ENCODE results near the gene P3H2. TPM values are rescaled to one million over a fixed set of nuclear protein-coding genes. Genes with fewer than 3 reads are reported as not detected.

The P3H2 gene, protein sequence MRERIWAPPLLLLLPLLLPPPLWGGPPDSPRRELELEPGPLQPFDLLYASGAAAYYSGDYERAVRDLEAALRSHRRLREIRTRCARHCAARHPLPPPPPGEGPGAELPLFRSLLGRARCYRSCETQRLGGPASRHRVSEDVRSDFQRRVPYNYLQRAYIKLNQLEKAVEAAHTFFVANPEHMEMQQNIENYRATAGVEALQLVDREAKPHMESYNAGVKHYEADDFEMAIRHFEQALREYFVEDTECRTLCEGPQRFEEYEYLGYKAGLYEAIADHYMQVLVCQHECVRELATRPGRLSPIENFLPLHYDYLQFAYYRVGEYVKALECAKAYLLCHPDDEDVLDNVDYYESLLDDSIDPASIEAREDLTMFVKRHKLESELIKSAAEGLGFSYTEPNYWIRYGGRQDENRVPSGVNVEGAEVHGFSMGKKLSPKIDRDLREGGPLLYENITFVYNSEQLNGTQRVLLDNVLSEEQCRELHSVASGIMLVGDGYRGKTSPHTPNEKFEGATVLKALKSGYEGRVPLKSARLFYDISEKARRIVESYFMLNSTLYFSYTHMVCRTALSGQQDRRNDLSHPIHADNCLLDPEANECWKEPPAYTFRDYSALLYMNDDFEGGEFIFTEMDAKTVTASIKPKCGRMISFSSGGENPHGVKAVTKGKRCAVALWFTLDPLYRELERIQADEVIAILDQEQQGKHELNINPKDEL
- 132 and 143 TPM in 2 replicates for total RNA-seq
- long read RNA-seq, transcript P3H2-203 (15 exons, 2,963 nt): minor isoform, 6 of 122 reads
- long read RNA-seq, transcript P3H2-201 (15 exons, 3,509 nt): major isoform, 53 of 122 reads
- long read RNA-seq, partial matches to known transcripts: 44 of 122 reads
- long read RNA-seq, other reads (novel, unspliced or antisense): 18 of 122 reads

- peaks cover 68% of the 10 kb centered on the region for H3K4me1 Mint-ChIP-seq (ENCODE audit: unreplicated experiment)
- peak within 1 kb of the TSS; percentile 95 for H3K27ac Mint-ChIP-seq (ENCODE audit: unreplicated experiment)
- no peaks in the 10 kb centered on the region for H3K9me3 Mint-ChIP-seq (ENCODE audit: unreplicated experiment)
Observed at GRCh38 chr3:190120269-190121060, at the start of gene P3H2. Gene P3H2, minus strand, starts transcription at chr3:190120897. Its CDS starts 166 bp downstream, at chr3:190120731.

GRCh38 chr3:190169877-190170276 is 49.2 kb upstream of the P3H2 start:
- Mint-ChIP-seq H3K27me3 (ENCODE audit: unreplicated experiment) (no peaks in the 10 kb centered on the region), H3K27ac (ENCODE audit: unreplicated experiment) (no peak overlapping the region), H3K4me3 (ENCODE audit: unreplicated experiment) (no peak overlapping the region), H3K36me3 (ENCODE audit: unreplicated experiment) (no peaks in the 10 kb centered on the region), H3K9me3 (ENCODE audit: unreplicated experiment) (no peaks in the 10 kb centered on the region), H3K4me1 (ENCODE audit: unreplicated experiment) (peaks cover 14% of the 10 kb centered on the region)
- DNase-seq (ENCODE audit: extremely low spot score, unreplicated experiment): no peak
- TF ChIP-seq CTCF (IDR thresholded peaks at IDR 0.05): no peak

More at GRCh38 chr3:190120269-190121060, at the start of gene P3H2:
- Mint-ChIP-seq H3K36me3 (ENCODE audit: unreplicated experiment) (peaks cover 2% of the 10 kb centered on the region), H3K4me3 (ENCODE audit: unreplicated experiment) (peak within 1 kb of the TSS; percentile 91), H3K27me3 (ENCODE audit: unreplicated experiment) (no peaks in the 10 kb centered on the region)
- peak; percentile 96 for DNase-seq (ENCODE audit: extremely low spot score, unreplicated experiment)
- TF ChIP-seq CTCF (IDR thresholded peaks at IDR 0.05): peak; percentile 68

DNA sequence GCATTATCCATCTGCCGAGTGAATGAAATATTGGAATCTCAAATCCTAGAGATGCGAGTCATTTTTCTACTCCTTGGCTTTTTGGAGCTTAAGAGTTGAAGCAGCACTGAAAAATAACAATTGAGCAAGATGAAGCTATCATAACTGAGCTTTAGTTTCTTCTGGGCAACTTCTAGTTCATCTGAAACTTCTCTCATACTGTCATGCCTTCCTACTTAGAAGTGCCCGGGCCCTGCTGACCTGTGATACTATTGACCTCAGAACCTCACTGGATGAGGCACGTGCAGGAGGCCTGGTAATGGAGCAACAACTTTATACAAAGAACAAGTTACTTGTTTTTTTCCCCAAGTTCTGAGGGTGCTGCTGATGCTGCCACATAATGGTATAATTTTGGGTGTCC is 48.5 kb upstream of the P3H2 start:
- Mint-ChIP-seq H3K4me3 (ENCODE audit: unreplicated experiment) (no peak overlapping the region), H3K4me1 (ENCODE audit: unreplicated experiment) (peaks cover 14% of the 10 kb centered on the region), H3K27ac (ENCODE audit: unreplicated experiment) (no peak overlapping the region), H3K27me3 (ENCODE audit: unreplicated experiment) (no peaks in the 10 kb centered on the region), H3K36me3 (ENCODE audit: unreplicated experiment) (no peaks in the 10 kb centered on the region), H3K9me3 (ENCODE audit: unreplicated experiment) (no peaks in the 10 kb centered on the region)
- no peak for DNase-seq (ENCODE audit: extremely low spot score, unreplicated experiment)
- no peak for TF ChIP-seq CTCF (IDR thresholded peaks at IDR 0.05)

GRCh38 chr3:190167936-190168680 is 47.4 kb upstream of the P3H2 start:
- DNase-seq (ENCODE audit: extremely low spot score, unreplicated experiment): no peak
- Mint-ChIP-seq H3K9me3 (ENCODE audit: unreplicated experiment) (peaks cover 4% of the 10 kb centered on the region), H3K27me3 (ENCODE audit: unreplicated experiment) (no peaks in the 10 kb centered on the region), H3K4me3 (ENCODE audit: unreplicated experiment) (no peak overlapping the region), H3K36me3 (ENCODE audit: unreplicated experiment) (no peaks in the 10 kb centered on the region), H3K4me1 (ENCODE audit: unreplicated experiment) (peaks cover 14% of the 10 kb centered on the region), H3K27ac (ENCODE audit: unreplicated experiment) (no peak overlapping the region)
- no peak for TF ChIP-seq CTCF (IDR thresholded peaks at IDR 0.05)
